Transverse colon (tissue), 4 donors: ENCODE results near the gene TBX18.

ENCODE experiments used
- POLR2A ChIP-seq: fragments of 450-650 bp; IDR thresholded peaks from one replicate; pipeline ENCODE4 v1.6.1; 2016; ENCODE audit warnings: antibody characterized with exemption, mild to moderate bottlenecking, moderate library complexity
- POLR2AphosphoS5 ChIP-seq, 3 donors: sonication (generic); formaldehyde crosslinking; IDR thresholded peaks; one replicate each; pipeline ENCODE4 v1.6.1; 2016; ENCODE audit warnings: antibody characterized with exemption in 3 of 3
- TF ChIP-seq, protein P1 (sequence below), 5 experiments: fragments of 200-600 bp in 3 of 5; fragments of 450-650 bp in 2 of 5; sonication (generic) in 3 of 5; IDR thresholded peaks; 1 replicate in 2 of 5; 2 replicates in 3 of 5; pipeline ENCODE4 v1.5.1; 2016 to 2017; ENCODE audit warnings: antibody characterized with exemption in 5 of 5, inconsistent platforms in 3 of 5, mild to moderate bottlenecking in 2 of 5, moderate library complexity in 1 of 5

DNA sequence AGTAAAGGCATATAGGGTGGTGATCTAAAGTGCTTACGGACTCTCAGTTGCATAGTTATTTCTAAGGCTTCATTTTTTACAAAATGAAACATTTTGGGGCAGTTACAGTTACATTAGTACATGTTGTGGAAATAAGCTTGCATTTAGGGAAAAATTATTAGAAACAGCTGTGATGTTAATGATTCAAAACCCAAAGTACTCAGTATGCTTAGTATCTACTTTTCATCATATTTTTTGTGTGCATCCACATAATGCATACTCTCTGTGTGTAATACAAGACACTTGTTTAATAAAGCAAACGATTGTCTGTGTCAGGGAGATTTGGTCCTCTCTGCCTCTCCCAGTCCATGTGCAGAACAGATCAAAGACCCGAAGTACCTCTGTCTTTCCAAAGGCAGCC, 11.4 kb upstream of the TBX18 start:
- TF ChIP-seq POLR2AphosphoS5 (IDR thresholded peaks at IDR 0.05): no peak
- TF ChIP-seq, protein P1, sequence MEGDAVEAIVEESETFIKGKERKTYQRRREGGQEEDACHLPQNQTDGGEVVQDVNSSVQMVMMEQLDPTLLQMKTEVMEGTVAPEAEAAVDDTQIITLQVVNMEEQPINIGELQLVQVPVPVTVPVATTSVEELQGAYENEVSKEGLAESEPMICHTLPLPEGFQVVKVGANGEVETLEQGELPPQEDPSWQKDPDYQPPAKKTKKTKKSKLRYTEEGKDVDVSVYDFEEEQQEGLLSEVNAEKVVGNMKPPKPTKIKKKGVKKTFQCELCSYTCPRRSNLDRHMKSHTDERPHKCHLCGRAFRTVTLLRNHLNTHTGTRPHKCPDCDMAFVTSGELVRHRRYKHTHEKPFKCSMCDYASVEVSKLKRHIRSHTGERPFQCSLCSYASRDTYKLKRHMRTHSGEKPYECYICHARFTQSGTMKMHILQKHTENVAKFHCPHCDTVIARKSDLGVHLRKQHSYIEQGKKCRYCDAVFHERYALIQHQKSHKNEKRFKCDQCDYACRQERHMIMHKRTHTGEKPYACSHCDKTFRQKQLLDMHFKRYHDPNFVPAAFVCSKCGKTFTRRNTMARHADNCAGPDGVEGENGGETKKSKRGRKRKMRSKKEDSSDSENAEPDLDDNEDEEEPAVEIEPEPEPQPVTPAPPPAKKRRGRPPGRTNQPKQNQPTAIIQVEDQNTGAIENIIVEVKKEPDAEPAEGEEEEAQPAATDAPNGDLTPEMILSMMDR (IDR thresholded peaks at IDR 0.05): no peak
- no peak for TF ChIP-seq POLR2A
